Measurements from ENCODE around the gene FNTB. TPM values are rescaled to one million over a fixed set of nuclear protein-coding genes. Genes with fewer than 3 reads are reported as not detected.

The FNTB gene
- total RNA-seq, 1 donor from 2014 or later: 16.9 TPM

DNA sequence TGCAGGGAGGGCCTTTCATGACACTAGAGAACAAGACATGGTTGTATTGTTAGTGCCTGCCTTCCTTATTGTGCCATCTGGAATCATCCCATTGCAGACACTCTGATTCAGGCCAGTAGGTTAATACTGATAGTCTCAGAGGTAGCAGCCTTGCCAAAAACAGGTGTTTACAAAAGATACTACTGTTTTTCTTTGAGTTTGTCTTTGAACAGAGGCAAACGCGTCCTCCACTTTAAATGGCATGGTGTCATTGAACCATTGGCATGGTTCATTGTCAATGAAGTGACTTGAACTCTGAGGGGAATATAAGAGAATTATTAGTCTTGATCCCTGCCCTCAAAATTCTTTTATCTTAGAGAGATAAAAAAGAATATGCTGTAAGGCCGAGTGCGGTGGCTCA lies 4.2 kb downstream of the FNTB start:
- Mint-ChIP-seq H3K4me1 (ENCODE audit: unreplicated experiment) (peaks cover 12% of the 10 kb centered on the region), H3K27ac (ENCODE audit: unreplicated experiment) (no peak overlapping the region)
- TF ChIP-seq, protein P1, sequence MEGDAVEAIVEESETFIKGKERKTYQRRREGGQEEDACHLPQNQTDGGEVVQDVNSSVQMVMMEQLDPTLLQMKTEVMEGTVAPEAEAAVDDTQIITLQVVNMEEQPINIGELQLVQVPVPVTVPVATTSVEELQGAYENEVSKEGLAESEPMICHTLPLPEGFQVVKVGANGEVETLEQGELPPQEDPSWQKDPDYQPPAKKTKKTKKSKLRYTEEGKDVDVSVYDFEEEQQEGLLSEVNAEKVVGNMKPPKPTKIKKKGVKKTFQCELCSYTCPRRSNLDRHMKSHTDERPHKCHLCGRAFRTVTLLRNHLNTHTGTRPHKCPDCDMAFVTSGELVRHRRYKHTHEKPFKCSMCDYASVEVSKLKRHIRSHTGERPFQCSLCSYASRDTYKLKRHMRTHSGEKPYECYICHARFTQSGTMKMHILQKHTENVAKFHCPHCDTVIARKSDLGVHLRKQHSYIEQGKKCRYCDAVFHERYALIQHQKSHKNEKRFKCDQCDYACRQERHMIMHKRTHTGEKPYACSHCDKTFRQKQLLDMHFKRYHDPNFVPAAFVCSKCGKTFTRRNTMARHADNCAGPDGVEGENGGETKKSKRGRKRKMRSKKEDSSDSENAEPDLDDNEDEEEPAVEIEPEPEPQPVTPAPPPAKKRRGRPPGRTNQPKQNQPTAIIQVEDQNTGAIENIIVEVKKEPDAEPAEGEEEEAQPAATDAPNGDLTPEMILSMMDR (IDR thresholded peaks at IDR 0.05; ENCODE audit: unreplicated experiment): no peak

DNA sequence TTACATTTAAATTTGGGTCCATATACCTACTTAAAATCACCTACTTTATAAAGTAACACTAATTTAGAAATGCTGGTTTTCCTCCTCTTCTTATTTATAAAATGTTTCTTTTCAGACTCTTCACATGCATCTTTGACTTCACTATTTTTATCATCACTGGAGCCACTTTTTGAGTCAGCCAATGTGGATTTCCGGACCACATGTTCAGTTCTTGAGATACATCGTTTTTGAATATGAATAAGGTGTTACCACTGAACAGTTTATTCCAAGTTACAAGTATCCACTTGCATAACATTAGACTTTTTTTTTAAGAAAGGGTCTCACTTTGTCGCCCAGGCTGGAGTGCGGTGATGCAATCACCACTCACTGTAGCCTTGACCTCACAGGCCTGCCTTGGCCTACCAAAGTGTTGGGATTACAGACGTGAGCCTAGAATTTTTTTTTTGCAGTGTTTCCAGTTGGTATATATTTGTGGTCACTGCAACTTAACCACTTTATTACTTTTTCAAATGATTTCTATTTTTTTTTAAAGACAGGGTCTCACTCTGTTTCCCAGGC lies 5.7 kb downstream of the FNTB start:
- Mint-ChIP-seq H3K36me3 (ENCODE audit: low read depth, unreplicated experiment) (no peaks in the 10 kb centered on the region), H3K4me1 (ENCODE audit: unreplicated experiment) (peaks cover 10% of the 10 kb centered on the region), H3K27ac (ENCODE audit: unreplicated experiment) (no peak overlapping the region), H3K9me3 (ENCODE audit: unreplicated experiment) (no peaks in the 10 kb centered on the region), H3K27me3 (ENCODE audit: unreplicated experiment) (peaks cover 1% of the 10 kb centered on the region), H3K4me3 (ENCODE audit: unreplicated experiment) (no peak overlapping the region)
- TF ChIP-seq, protein P1 (IDR thresholded peaks at IDR 0.05; ENCODE audit: unreplicated experiment): no peak
- no peak for DNase-seq (ENCODE audit: low spot score)

More for the DNA sequence above, 4.2 kb downstream of the FNTB start:
- DNase-seq (ENCODE audit: low spot score): no peak
- no peaks in the 10 kb centered on the region for H3K9me3 Mint-ChIP-seq (ENCODE audit: unreplicated experiment)
- peaks cover 4% of the 10 kb centered on the region for H3K27me3 Mint-ChIP-seq (ENCODE audit: unreplicated experiment)
- no peaks in the 10 kb centered on the region for H3K36me3 Mint-ChIP-seq (ENCODE audit: low read depth, unreplicated experiment)
- no peak overlapping the region for H3K4me3 Mint-ChIP-seq (ENCODE audit: unreplicated experiment)

DNA sequence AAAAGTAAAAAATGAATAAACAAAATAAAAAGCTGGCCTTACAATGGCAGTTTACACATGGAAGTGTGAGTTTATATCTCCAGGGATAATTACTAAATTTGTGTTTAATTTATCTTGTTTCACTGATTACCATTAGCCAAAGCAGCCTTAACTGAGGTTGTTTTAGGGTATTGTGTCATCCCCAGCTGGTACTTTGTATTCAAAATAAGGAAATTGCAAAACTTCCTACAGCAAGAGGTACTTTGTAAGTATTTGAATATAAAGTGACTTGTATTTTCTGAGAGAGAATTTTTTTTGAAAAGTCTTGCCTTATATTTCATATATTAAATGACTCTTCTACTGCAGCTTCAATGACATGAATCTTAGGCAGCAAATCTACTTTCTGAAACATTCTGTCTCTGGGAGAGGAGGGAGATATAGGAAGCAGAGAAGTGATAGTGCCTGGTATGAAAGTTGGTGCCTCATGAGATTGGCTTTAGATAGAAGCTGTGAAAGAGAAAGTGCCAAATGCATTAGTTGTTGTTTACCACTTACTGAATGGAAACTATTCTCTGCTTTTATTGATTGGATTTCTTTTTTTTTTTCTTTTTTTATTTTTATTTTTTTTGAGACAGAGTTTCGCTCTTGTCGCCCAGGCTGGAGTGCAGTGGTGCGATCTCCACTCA lies 6.7 kb downstream of the FNTB start:
- H3K27ac Mint-ChIP-seq (ENCODE audit: unreplicated experiment): no peak overlapping the region
- DNase-seq (ENCODE audit: low spot score): no peak
- no peaks in the 10 kb centered on the region for H3K9me3 Mint-ChIP-seq (ENCODE audit: unreplicated experiment)
- H3K36me3 Mint-ChIP-seq (ENCODE audit: low read depth, unreplicated experiment): no peaks in the 10 kb centered on the region
- peaks cover 1% of the 10 kb centered on the region for H3K27me3 Mint-ChIP-seq (ENCODE audit: unreplicated experiment)
- H3K4me3 Mint-ChIP-seq (ENCODE audit: unreplicated experiment): no peak overlapping the region
- TF ChIP-seq, protein P1 (IDR thresholded peaks at IDR 0.05; ENCODE audit: unreplicated experiment): no peak
- peaks cover 10% of the 10 kb centered on the region for H3K4me1 Mint-ChIP-seq (ENCODE audit: unreplicated experiment)

DNA sequence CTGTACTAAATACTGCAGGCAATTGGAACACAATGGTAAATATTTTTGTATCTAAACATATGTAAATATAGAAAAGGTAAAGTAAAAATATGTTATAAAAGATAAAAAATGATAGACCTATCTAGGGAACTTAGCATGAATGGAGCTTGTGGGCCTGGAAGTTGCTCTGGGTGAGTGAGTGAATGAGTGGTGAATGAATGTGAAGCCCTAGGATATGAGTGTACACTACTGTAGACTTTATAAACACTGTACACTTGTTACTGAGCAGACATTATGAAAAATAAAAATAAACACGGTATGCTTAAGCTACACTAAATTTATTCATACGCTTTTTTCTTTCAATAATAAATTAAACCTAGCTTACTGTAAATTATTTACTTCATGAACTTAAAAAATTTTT lies 7.8 kb downstream of the FNTB start:
- Mint-ChIP-seq H3K4me3 (ENCODE audit: unreplicated experiment) (no peak overlapping the region), H3K36me3 (ENCODE audit: low read depth, unreplicated experiment) (no peaks in the 10 kb centered on the region), H3K27ac (ENCODE audit: unreplicated experiment) (no peak overlapping the region), H3K27me3 (ENCODE audit: unreplicated experiment) (peaks cover 1% of the 10 kb centered on the region), H3K9me3 (ENCODE audit: unreplicated experiment) (no peaks in the 10 kb centered on the region), H3K4me1 (ENCODE audit: unreplicated experiment) (peaks cover 10% of the 10 kb centered on the region)
- TF ChIP-seq, protein P1 (IDR thresholded peaks at IDR 0.05; ENCODE audit: unreplicated experiment): no peak
- no peak for DNase-seq (ENCODE audit: low spot score)

DNA sequence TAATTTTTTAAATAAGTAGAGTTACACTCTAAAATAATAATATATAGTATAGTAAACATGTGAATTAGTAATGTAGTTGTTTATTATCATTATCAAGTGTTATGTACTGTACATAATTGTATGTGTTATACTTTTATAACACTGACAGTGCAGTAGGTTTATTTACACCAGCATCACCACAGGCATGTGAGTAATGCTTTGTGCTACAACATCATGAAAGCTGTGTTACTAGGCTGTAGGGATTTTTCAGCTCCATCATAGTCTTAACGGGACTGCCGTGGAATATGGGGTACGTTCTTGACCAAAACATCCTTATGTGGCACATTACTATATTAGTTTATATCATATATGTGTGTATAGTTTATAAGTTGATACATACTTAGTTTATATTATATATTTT lies 8.6 kb downstream of the FNTB start:
- H3K4me3 Mint-ChIP-seq (ENCODE audit: unreplicated experiment): no peak overlapping the region
- no peak for DNase-seq (ENCODE audit: low spot score)
- no peaks in the 10 kb centered on the region for H3K36me3 Mint-ChIP-seq (ENCODE audit: low read depth, unreplicated experiment)
- H3K4me1 Mint-ChIP-seq (ENCODE audit: unreplicated experiment): peaks cover 6% of the 10 kb centered on the region
- no peak overlapping the region for H3K27ac Mint-ChIP-seq (ENCODE audit: unreplicated experiment)
- TF ChIP-seq, protein P1 (IDR thresholded peaks at IDR 0.05; ENCODE audit: unreplicated experiment): no peak
- H3K27me3 Mint-ChIP-seq (ENCODE audit: unreplicated experiment): peaks cover 1% of the 10 kb centered on the region
- no peaks in the 10 kb centered on the region for H3K9me3 Mint-ChIP-seq (ENCODE audit: unreplicated experiment)

All from endothelial cell (in vitro differentiated cells).